Right hindlimb (tissue), 1 donor: ENCODE results near the gene CYP21A2.
"Not testable (repeated sequence)": the region's sequence is repeated elsewhere in the genome, so short reads cannot be mapped to it uniquely, and the experiment has no call there.

Experiments used
- DNase-seq: peaks from one replicate; pipeline ENCODE4 v3.0.0-alpha.2; 2018

Gene CYP21A2

GRCh38 chr6:32035283-32036013, 2.8 kb upstream of the CYP21A2 start:
- DNase-seq: not testable (repeated sequence)

DNA sequence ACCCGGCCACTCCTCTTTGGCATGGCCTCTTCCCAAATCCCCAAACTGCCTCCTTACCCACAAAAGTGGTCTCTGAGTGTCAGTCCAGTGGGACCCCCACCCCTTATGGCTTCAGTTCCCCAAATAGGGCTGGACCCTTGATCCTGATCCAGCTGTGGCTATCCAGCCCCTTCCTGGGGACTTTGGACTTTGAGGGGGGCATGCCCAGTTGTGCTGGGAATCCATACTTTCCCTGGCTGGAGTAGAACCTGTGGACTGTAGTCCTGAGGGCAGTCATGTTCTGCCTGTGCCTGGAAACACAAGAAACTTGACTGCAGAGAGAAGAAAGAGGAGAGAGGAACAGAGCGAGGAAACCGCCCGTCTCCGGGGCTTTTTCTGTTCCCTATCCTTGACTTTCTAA, 1.1 kb upstream of the CYP21A2 start:
- DNase-seq: not testable (repeated sequence)

- peak; percentile 7 for DNase-seq
Measured at GRCh38 chr6:32038878-32039277, 663 bp downstream of the CYP21A2 start.

- DNase-seq: peak; percentile 17
Measured at GRCh38 chr6:32039321-32040274, 1.4 kb downstream of the CYP21A2 start.

DNA sequence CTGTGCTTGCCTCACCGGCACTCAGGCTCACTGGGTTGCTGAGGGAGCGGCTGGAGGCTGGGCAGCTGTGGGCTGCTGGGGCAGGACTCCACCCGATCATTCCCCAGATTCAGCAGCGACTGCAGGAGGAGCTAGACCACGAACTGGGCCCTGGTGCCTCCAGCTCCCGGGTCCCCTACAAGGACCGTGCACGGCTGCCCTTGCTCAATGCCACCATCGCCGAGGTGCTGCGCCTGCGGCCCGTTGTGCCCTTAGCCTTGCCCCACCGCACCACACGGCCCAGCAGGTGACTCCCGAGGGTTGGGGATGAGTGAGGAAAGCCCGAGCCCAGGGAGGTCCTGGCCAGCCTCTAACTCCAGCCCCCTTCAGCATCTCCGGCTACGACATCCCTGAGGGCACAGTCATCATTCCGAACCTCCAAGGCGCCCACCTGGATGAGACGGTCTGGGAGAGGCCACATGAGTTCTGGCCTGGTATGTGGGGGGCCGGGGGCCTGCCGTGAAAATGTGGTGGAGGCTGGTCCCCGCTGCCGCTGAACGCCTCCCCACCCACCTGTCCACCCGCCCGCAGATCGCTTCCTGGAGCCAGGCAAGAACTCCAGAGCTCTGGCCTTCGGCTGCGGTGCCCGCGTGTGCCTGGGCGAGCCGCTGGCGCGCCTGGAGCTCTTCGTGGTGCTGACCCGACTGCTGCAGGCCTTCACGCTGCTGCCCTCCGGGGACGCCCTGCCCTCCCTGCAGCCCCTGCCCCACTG, 2.3 kb downstream of the CYP21A2 start:
- DNase-seq: peak; percentile 11

- DNase-seq: not testable (repeated sequence)
Measured at GRCh38 chr6:32041050-32041321, 2.8 kb downstream of the CYP21A2 start.

GRCh38 chr6:32041385-32041784, 3.2 kb downstream of the CYP21A2 start:
- peak; percentile 5 for DNase-seq

- DNase-seq: not testable (repeated sequence)
Measured at GRCh38 chr6:32042276-32042675, 4.1 kb downstream of the CYP21A2 start.

DNA sequence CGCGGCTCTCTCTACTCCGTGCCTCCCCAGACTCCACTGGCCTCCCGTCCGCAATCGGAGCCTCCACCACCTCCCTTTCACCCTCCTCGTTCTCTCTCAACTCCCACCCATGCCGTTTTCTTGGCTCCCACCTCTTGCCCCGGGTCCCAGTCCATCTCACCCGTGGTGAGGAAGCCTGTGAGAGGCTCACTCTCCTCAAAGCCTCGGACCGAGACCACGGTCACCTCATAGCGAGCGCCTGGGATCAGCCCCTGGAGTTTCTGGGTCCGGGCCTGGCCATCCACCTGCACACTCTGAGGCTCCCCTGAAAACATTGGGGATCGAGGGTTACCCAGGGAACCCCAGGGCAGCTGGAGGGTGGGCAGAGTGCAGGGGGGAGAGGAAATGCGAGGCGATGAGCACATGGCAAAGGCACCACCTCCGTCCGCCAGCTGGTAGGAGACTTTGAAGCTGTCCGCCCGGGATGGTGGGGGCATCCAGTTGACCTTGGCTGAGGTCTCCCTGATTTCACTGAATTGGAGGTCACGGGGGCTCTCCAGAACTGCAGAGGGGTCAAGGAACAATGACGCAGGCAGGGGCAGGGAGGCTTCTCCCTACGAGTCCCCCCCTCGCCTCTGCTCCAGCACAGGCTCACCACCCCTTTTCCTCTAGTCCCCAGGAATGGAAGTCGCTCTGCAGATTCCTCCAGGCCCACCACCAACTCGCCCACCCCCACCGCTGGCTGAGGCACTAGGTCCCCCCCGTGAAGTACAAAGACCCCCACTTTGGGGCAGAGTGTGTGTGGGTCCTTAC, 5.6 kb downstream of the CYP21A2 start:
- DNase-seq: peak; percentile 11

- peak; percentile 12 for DNase-seq
Measured at GRCh38 chr6:32044916-32045315, 6.7 kb downstream of the CYP21A2 start.

DNA sequence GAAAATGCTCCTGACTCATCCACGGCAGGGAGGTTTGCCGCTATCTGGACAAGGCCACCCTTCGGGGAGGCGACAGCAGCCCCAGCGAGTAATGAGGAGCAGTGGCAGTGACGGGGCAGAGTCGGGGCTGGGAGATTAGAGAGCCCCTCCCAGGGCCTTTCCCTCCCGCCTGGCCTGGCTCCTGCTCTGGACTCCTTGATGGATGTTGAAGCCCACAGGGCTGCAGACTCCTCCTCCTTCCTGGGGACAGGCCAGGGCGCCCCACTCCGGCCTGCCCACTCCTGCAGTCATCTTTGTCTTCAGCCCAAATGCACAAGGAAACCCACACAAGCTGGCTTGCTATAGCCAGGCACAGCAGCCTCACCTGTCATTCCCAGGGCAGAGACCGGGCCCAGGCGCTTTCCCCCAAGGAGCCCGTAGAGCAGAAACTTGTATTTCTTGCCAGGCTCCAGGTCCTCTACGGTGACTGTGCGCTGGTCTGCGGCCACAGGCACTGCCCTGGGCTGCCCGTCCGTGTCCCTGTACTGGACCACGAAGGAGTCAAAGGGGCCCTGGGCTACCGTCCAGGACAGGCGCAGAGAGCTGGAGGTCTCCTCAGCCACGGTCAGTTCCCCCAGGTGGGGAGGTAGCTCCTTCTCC, 7.7 kb downstream of the CYP21A2 start:
- DNase-seq: peak; percentile 44

- DNase-seq: peak; percentile 70
Measured at GRCh38 chr6:32046450-32047083, 8.4 kb downstream of the CYP21A2 start.

DNA sequence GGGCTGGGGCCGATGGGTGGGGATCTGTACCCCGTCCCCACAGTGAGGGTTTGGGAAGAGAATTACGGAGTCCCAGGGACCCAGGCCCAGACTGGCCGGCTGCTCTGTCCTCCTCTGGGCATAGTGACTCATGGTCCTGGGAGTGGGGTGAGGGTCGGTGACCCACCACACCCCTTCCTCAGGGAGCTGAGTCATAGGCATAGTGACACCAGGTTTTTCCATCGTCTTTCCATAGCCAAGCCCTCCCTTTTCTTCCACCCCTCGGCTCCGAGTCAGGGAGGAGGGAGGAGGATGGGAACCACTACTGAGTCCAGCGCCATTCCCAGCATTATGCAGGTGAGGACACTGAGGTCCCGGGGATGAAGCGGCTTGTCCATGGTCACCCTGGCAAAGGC, 8.9 kb downstream of the CYP21A2 start:
- peak; percentile 69 for DNase-seq

- peak; percentile 21 for DNase-seq
Measured at GRCh38 chr6:32047539-32047854, 9.3 kb downstream of the CYP21A2 start.

GRCh38 chr6:32047855-32048766, 9.9 kb downstream of the CYP21A2 start:
- DNase-seq: peak; percentile 70

DNA sequence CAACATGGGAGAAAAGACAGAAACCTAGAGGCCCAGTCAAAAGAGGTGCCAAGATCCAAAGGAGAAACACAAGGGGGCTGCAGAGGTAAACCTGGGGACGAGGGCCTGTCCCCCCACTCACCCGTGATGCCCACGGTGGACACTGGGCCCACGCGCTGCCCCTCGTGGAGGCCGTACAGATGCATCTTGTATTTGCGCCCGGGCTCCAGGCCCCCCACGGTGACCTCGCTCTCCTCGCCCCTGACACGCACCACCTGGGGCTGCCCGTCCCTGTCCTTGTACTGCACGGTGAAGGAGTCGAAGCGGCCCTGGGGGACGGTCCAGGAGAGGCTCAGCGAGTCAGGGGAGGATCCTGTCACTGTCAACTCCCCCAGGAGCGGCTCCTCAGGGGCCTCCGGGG, 10.9 kb downstream of the CYP21A2 start:
- DNase-seq: not testable (repeated sequence)

- DNase-seq: peak; percentile 18
Measured at GRCh38 chr6:32049736-32050135, 11.5 kb downstream of the CYP21A2 start.

DNA sequence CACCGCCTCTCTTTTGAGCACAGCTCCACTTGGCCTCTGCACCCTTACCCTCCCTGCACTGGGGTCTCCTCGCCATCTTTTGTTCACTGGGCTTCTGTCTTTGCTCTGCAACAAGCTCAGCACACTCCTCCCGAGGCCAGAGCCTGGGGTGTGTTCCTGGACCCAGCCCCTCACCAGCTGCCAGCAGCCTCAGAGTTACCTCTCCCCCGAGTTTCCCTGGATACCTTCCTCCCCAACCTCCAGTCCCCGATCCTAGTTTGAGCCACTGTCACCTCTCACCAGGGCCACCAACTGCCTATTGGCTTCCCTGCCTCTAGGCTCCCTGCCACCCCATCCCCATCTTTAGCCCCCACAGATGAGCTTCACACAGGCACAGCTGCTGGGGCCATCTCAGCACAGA, 12.3 kb downstream of the CYP21A2 start:
- peak; percentile 16 for DNase-seq

DNA sequence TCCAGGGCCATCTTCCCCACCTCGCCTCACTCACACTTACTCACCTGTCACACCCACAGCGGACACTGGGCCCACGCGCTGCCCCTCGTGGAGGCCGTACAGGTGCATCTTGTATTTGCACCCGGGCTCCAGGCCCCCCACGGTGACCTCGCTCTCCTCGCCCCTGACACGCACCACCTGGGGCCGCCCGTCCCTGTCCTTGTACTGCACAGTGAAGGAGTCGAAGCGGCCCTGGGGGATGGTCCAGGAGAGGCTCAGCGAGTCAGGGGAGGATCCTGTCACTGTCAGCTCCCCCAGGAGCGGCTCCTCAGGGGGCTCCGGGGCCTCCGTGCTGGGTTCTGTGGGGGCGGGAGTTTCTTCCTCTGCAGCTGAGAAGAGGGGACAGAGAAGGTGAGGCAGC, 14.4 kb downstream of the CYP21A2 start:
- not testable (repeated sequence) for DNase-seq

DNA sequence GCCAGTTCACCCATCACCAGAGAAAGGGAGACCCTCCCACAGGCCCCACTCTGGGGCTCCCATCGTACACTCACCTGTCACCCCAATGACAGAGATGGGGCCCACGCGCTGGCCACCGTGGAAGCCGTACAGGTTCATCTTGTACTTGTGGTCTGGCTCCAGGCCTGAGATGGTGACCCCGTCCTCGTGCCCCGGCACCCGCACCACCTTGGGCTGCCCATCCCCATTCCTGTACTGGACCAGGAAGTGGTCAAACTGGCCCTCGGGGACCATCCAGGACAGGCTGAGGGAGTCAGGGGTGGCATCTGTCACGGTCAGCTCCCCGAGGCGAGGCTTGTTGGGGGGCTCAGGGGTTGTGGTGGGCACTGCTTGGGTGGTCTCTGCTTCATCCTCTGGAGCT, 15.1 kb downstream of the CYP21A2 start:
- peak; percentile 14 for DNase-seq

DNA sequence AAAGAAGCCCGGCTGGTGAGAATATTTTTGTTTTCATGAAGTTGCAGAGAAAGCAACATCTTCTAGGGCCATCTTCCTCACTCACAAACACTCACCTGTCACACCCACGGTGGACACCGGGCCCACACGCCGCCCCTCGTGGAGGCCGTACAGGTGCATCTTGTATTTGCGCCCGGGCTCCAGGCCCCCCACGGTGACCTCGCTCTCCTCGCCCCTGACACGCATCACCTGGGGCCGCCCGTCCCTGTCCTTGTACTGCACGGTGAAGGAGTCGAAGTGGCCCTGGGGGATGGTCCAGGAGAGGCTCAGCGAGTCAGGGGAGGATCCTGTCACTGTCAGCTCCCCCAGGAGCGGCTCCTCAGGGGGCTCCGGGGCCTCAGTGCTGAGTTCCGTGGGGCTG, 17.5 kb downstream of the CYP21A2 start:
- DNase-seq: peak; percentile 7
